ENCODE measurements around the gene ERBB4.

- TF ChIP-seq, protein P1, sequence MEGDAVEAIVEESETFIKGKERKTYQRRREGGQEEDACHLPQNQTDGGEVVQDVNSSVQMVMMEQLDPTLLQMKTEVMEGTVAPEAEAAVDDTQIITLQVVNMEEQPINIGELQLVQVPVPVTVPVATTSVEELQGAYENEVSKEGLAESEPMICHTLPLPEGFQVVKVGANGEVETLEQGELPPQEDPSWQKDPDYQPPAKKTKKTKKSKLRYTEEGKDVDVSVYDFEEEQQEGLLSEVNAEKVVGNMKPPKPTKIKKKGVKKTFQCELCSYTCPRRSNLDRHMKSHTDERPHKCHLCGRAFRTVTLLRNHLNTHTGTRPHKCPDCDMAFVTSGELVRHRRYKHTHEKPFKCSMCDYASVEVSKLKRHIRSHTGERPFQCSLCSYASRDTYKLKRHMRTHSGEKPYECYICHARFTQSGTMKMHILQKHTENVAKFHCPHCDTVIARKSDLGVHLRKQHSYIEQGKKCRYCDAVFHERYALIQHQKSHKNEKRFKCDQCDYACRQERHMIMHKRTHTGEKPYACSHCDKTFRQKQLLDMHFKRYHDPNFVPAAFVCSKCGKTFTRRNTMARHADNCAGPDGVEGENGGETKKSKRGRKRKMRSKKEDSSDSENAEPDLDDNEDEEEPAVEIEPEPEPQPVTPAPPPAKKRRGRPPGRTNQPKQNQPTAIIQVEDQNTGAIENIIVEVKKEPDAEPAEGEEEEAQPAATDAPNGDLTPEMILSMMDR (conservative IDR thresholded peaks at IDR 0.05; ENCODE audit: low read length), result no peak
- no peak for TF ChIP-seq EZH2phosphoT487 (IDR thresholded peaks at IDR 0.05; ENCODE audit: borderline replicate concordance)
Measured at GRCh38 chr2:212530991-212531390, 7.6 kb downstream of the ERBB4 start.
